ENCODE results near the gene KLK4. TPM values are rescaled to one million over a fixed set of nuclear protein-coding genes. Genes with fewer than 3 reads are reported as not detected.

KLK4 gene
- total RNA-seq, 1 donor from 2014 or later = not detected

- H3K27me3 ChIP-seq (ENCODE audit: control insufficient read depth, insufficient read depth, low read length) = peaks cover 3% of the 10 kb centered on the region
- DNase-seq (ENCODE audit: low read depth) = no peak
- no peak overlapping the region for H3K4me3 ChIP-seq (ENCODE audit: low read depth, low read length)
- no peaks in the 10 kb centered on the region for H3K36me3 ChIP-seq (ENCODE audit: control insufficient read depth, insufficient read depth, low read length)
- no peak for TF ChIP-seq CTCF (IDR thresholded peaks at IDR 0.05; ENCODE audit: insufficient read depth, low read length, poor library complexity, severe bottlenecking)
Observed at GRCh38 chr19:50880241-50880640, 31.0 kb downstream of the KLK4 start.

- no peak for TF ChIP-seq CTCF (IDR thresholded peaks at IDR 0.05; ENCODE audit: insufficient read depth, low read length, poor library complexity, severe bottlenecking)
- DNase-seq (ENCODE audit: low read depth) = no peak
- no peak overlapping the region for H3K4me3 ChIP-seq (ENCODE audit: low read depth, low read length)
- H3K27me3 ChIP-seq (ENCODE audit: control insufficient read depth, insufficient read depth, low read length) = peaks cover 8% of the 10 kb centered on the region
- no peaks in the 10 kb centered on the region for H3K36me3 ChIP-seq (ENCODE audit: control insufficient read depth, insufficient read depth, low read length)
Observed at GRCh38 chr19:50878851-50879250, 32.3 kb downstream of the KLK4 start.

GRCh38 chr19:50877338-50877737 lies 33.9 kb downstream of the KLK4 start:
- TF ChIP-seq CTCF (IDR thresholded peaks at IDR 0.05; ENCODE audit: insufficient read depth, low read length, poor library complexity, severe bottlenecking) = no peak
- Histone ChIP-seq H3K27me3 (ENCODE audit: control insufficient read depth, insufficient read depth, low read length) (peaks cover 11% of the 10 kb centered on the region), H3K36me3 (ENCODE audit: control insufficient read depth, insufficient read depth, low read length) (no peaks in the 10 kb centered on the region), H3K4me3 (ENCODE audit: low read depth, low read length) (no peak overlapping the region)
- DNase-seq (ENCODE audit: low read depth) = no peak

- Histone ChIP-seq H3K36me3 (ENCODE audit: control insufficient read depth, insufficient read depth, low read length) (no peaks in the 10 kb centered on the region), H3K27me3 (ENCODE audit: control insufficient read depth, insufficient read depth, low read length) (peaks cover 11% of the 10 kb centered on the region), H3K4me3 (ENCODE audit: low read depth, low read length) (no peak overlapping the region)
- no peak for DNase-seq (ENCODE audit: low read depth)
- TF ChIP-seq CTCF (IDR thresholded peaks at IDR 0.05; ENCODE audit: insufficient read depth, low read length, poor library complexity, severe bottlenecking) = no peak
Observed at GRCh38 chr19:50876456-50876855, 34.7 kb downstream of the KLK4 start.

GRCh38 chr19:50875795-50876422 lies 35.3 kb downstream of the KLK4 start:
- Histone ChIP-seq H3K36me3 (ENCODE audit: control insufficient read depth, insufficient read depth, low read length) (no peaks in the 10 kb centered on the region), H3K4me3 (ENCODE audit: low read depth, low read length) (no peak overlapping the region), H3K27me3 (ENCODE audit: control insufficient read depth, insufficient read depth, low read length) (peaks cover 11% of the 10 kb centered on the region)
- no peak for DNase-seq (ENCODE audit: low read depth)
- no peak for TF ChIP-seq CTCF (IDR thresholded peaks at IDR 0.05; ENCODE audit: insufficient read depth, low read length, poor library complexity, severe bottlenecking)

GRCh38 chr19:50874211-50874610 lies 37.0 kb downstream of the KLK4 start:
- Histone ChIP-seq H3K27me3 (ENCODE audit: control insufficient read depth, insufficient read depth, low read length) (peaks cover 11% of the 10 kb centered on the region), H3K4me3 (ENCODE audit: low read depth, low read length) (no peak overlapping the region), H3K36me3 (ENCODE audit: control insufficient read depth, insufficient read depth, low read length) (no peaks in the 10 kb centered on the region)
- DNase-seq (ENCODE audit: low read depth) = no peak
- no peak for TF ChIP-seq CTCF (IDR thresholded peaks at IDR 0.05; ENCODE audit: insufficient read depth, low read length, poor library complexity, severe bottlenecking)
